T-helper 1 cell treated with Interleukin-12 subunit alpha and Interleukin-12 subunit beta and Interleukin-4 antibody, amounts not matched to agents 30 μg/mL and 1 μg/mL, for 36 hours (primary cell): Measurements from ENCODE around the gene GTSE1.

Source experiments
- H3K27ac Mint-ChIP-seq: one replicate; pipeline ENCODE4 v1.8.0; 2021; ENCODE audit warnings: mild to moderate bottlenecking, mixed read lengths
- H3K27me3 Mint-ChIP-seq: one replicate; pipeline ENCODE4 v1.8.0; 2021; ENCODE audit warnings: low read depth, mixed read lengths
- H3K36me3 Mint-ChIP-seq: one replicate; pipeline ENCODE4 v1.8.0; 2021; ENCODE audit warnings: low read depth, mixed read lengths
- H3K4me1 Mint-ChIP-seq: one replicate; pipeline ENCODE4 v1.8.0; 2021; ENCODE audit warnings: low read depth, mixed read lengths
- H3K4me3 Mint-ChIP-seq: one replicate; pipeline ENCODE4 v1.8.0; 2021; ENCODE audit warnings: mild to moderate bottlenecking, moderate library complexity, mixed read lengths
- H3K9me3 Mint-ChIP-seq: one replicate; pipeline ENCODE4 v1.8.0; 2021; ENCODE audit warnings: mixed read lengths

Gene GTSE1

GRCh38 chr22:46339956-46340355 is 43.3 kb downstream of the GTSE1 start:
- Mint-ChIP-seq H3K36me3 (peaks cover 43% of the 10 kb centered on the region), H3K27ac (no peak overlapping the region), H3K4me1 (peaks cover 16% of the 10 kb centered on the region), H3K27me3 (no peaks in the 10 kb centered on the region), H3K9me3 (no peaks in the 10 kb centered on the region), H3K4me3 (no peak overlapping the region)

- H3K27ac Mint-ChIP-seq, result no peak overlapping the region
- peaks cover 43% of the 10 kb centered on the region for H3K36me3 Mint-ChIP-seq
- no peaks in the 10 kb centered on the region for H3K27me3 Mint-ChIP-seq
- H3K9me3 Mint-ChIP-seq, result no peaks in the 10 kb centered on the region
- H3K4me3 Mint-ChIP-seq, result no peak overlapping the region
- H3K4me1 Mint-ChIP-seq, result peaks cover 14% of the 10 kb centered on the region
These were observed 44.0 kb downstream of the GTSE1 start for GRCh38 chr22:46340676-46341075.

- H3K36me3 Mint-ChIP-seq, result peaks cover 29% of the 10 kb centered on the region
- H3K4me3 Mint-ChIP-seq, result no peak overlapping the region
- H3K27ac Mint-ChIP-seq, result no peak overlapping the region
- no peaks in the 10 kb centered on the region for H3K9me3 Mint-ChIP-seq
- H3K27me3 Mint-ChIP-seq, result no peaks in the 10 kb centered on the region
- no peaks in the 10 kb centered on the region for H3K4me1 Mint-ChIP-seq
These were observed 50.2 kb downstream of the GTSE1 start for GRCh38 chr22:46346680-46347405.

GRCh38 chr22:46347646-46348045 is 51.0 kb downstream of the GTSE1 start:
- no peaks in the 10 kb centered on the region for H3K9me3 Mint-ChIP-seq
- H3K27ac Mint-ChIP-seq, result no peak overlapping the region
- no peaks in the 10 kb centered on the region for H3K27me3 Mint-ChIP-seq
- H3K4me3 Mint-ChIP-seq, result no peak overlapping the region
- H3K36me3 Mint-ChIP-seq, result peaks cover 25% of the 10 kb centered on the region
- H3K4me1 Mint-ChIP-seq, result no peaks in the 10 kb centered on the region

- H3K27me3 Mint-ChIP-seq, result no peaks in the 10 kb centered on the region
- no peaks in the 10 kb centered on the region for H3K9me3 Mint-ChIP-seq
- H3K4me3 Mint-ChIP-seq, result no peak overlapping the region
- H3K27ac Mint-ChIP-seq, result no peak overlapping the region
- H3K36me3 Mint-ChIP-seq, result peaks cover 25% of the 10 kb centered on the region
- no peaks in the 10 kb centered on the region for H3K4me1 Mint-ChIP-seq
These were observed 51.5 kb downstream of the GTSE1 start for GRCh38 chr22:46348099-46348695.

- H3K4me3 Mint-ChIP-seq, result no peak overlapping the region
These were observed 52.6 kb downstream of the GTSE1 start for GRCh38 chr22:46349238-46349637.

GRCh38 chr22:46349681-46350080 is 53.0 kb downstream of the GTSE1 start:
- no peaks in the 10 kb centered on the region for H3K4me1 Mint-ChIP-seq
- H3K9me3 Mint-ChIP-seq, result no peaks in the 10 kb centered on the region
- H3K27me3 Mint-ChIP-seq, result no peaks in the 10 kb centered on the region
- H3K4me3 Mint-ChIP-seq, result no peak overlapping the region
- no peak overlapping the region for H3K27ac Mint-ChIP-seq
- peaks cover 25% of the 10 kb centered on the region for H3K36me3 Mint-ChIP-seq

More at GRCh38 chr22:46349238-46349637, 52.6 kb downstream of the GTSE1 start:
- H3K4me1 Mint-ChIP-seq, result no peaks in the 10 kb centered on the region
- H3K27ac Mint-ChIP-seq, result no peak overlapping the region
- H3K9me3 Mint-ChIP-seq, result no peaks in the 10 kb centered on the region
- no peaks in the 10 kb centered on the region for H3K27me3 Mint-ChIP-seq
- H3K36me3 Mint-ChIP-seq, result peaks cover 26% of the 10 kb centered on the region

GRCh38 chr22:46350121-46350520 is 53.5 kb downstream of the GTSE1 start:
- Mint-ChIP-seq H3K9me3 (no peaks in the 10 kb centered on the region), H3K4me3 (no peak overlapping the region), H3K27ac (no peak overlapping the region), H3K36me3 (peaks cover 25% of the 10 kb centered on the region), H3K27me3 (no peaks in the 10 kb centered on the region), H3K4me1 (no peaks in the 10 kb centered on the region)

- Mint-ChIP-seq H3K36me3 (peaks cover 27% of the 10 kb centered on the region), H3K27ac (no peak overlapping the region), H3K27me3 (no peaks in the 10 kb centered on the region), H3K4me3 (no peak overlapping the region), H3K9me3 (no peaks in the 10 kb centered on the region), H3K4me1 (no peaks in the 10 kb centered on the region)
These were observed 54.0 kb downstream of the GTSE1 start for GRCh38 chr22:46350646-46351045.

GRCh38 chr22:46351131-46351735 is 54.6 kb downstream of the GTSE1 start:
- Mint-ChIP-seq H3K36me3 (peaks cover 22% of the 10 kb centered on the region), H3K27me3 (no peaks in the 10 kb centered on the region), H3K4me3 (no peak overlapping the region), H3K9me3 (no peaks in the 10 kb centered on the region), H3K4me1 (no peaks in the 10 kb centered on the region), H3K27ac (no peak overlapping the region)

GRCh38 chr22:46351767-46352166 is 55.1 kb downstream of the GTSE1 start:
- no peak overlapping the region for H3K27ac Mint-ChIP-seq
- H3K4me1 Mint-ChIP-seq, result no peaks in the 10 kb centered on the region
- H3K9me3 Mint-ChIP-seq, result no peaks in the 10 kb centered on the region
- H3K27me3 Mint-ChIP-seq, result no peaks in the 10 kb centered on the region
- H3K36me3 Mint-ChIP-seq, result peaks cover 18% of the 10 kb centered on the region
- H3K4me3 Mint-ChIP-seq, result no peak overlapping the region

- Mint-ChIP-seq H3K36me3 (peaks cover 18% of the 10 kb centered on the region), H3K27me3 (no peaks in the 10 kb centered on the region), H3K9me3 (no peaks in the 10 kb centered on the region), H3K4me3 (no peak overlapping the region), H3K4me1 (no peaks in the 10 kb centered on the region), H3K27ac (no peak overlapping the region)
These were observed 55.6 kb downstream of the GTSE1 start for GRCh38 chr22:46352276-46352675.

- H3K4me1 Mint-ChIP-seq, result no peaks in the 10 kb centered on the region
These were observed 56.2 kb downstream of the GTSE1 start for GRCh38 chr22:46352691-46353386.

GRCh38 chr22:46353483-46354105 is 56.9 kb downstream of the GTSE1 start:
- Mint-ChIP-seq H3K4me1 (no peaks in the 10 kb centered on the region), H3K36me3 (peaks cover 16% of the 10 kb centered on the region), H3K27me3 (no peaks in the 10 kb centered on the region), H3K27ac (no peak overlapping the region), H3K9me3 (no peaks in the 10 kb centered on the region), H3K4me3 (no peak overlapping the region)

More at GRCh38 chr22:46352691-46353386, 56.2 kb downstream of the GTSE1 start:
- Mint-ChIP-seq H3K4me3 (no peak overlapping the region), H3K36me3 (peaks cover 18% of the 10 kb centered on the region), H3K9me3 (no peaks in the 10 kb centered on the region), H3K27ac (no peak overlapping the region), H3K27me3 (no peaks in the 10 kb centered on the region)
